HUES6 (cell line): ENCODE measurements around the gene MIA3.

Experiments used
- H3K27ac ChIP-seq: 2 replicates; pipeline ENCODE4 v1.7.0; 2013; ENCODE audit warnings: low read depth, mild to moderate bottlenecking, low read length, inconsistent platforms
- H3K27me3 ChIP-seq: 2 replicates; pipeline ENCODE4 v1.6.1; 2013; ENCODE audit warnings: low read length; ENCODE audit not compliant: control insufficient read depth, insufficient read depth
- H3K36me3 ChIP-seq: 2 replicates; pipeline ENCODE4 v1.6.1; 2013; ENCODE audit warnings: low read length; ENCODE audit not compliant: control insufficient read depth, insufficient read depth
- H3K4me1 ChIP-seq: 2 replicates; pipeline ENCODE4 v1.6.1; 2013; ENCODE audit warnings: low read length; ENCODE audit not compliant: control insufficient read depth, insufficient read depth
- H3K4me3 ChIP-seq: 2 replicates; pipeline ENCODE4 v1.5.1; 2013; ENCODE audit warnings: low read depth, low read length
- H3K9ac ChIP-seq: one replicate; pipeline ENCODE4 v1.6.1; 2013; ENCODE audit warnings: mild to moderate bottlenecking, low read length
- H3K9me3 ChIP-seq: 2 replicates; pipeline ENCODE4 v1.6.1; 2013; ENCODE audit warnings: low read depth, low read length; ENCODE audit not compliant: control insufficient read depth, insufficient read depth

The MIA3 gene

GRCh38 chr1:222622765-222623164, 4.9 kb downstream of the MIA3 start:
- peaks cover 57% of the 10 kb centered on the region for H3K36me3 ChIP-seq
- peaks cover 6% of the 10 kb centered on the region; the same call in 1 of the 2 replicates for H3K4me1 ChIP-seq
- H3K9ac ChIP-seq, result no peak overlapping the region
- no peaks in the 10 kb centered on the region for H3K27me3 ChIP-seq
- H3K27ac ChIP-seq, result no peak overlapping the region
- no peak overlapping the region for H3K4me3 ChIP-seq
- H3K9me3 ChIP-seq, result no peaks in the 10 kb centered on the region

- H3K27me3 ChIP-seq, result no peaks in the 10 kb centered on the region
- H3K4me1 ChIP-seq, result peaks cover 6% of the 10 kb centered on the region; the same call in 1 of the 2 replicates
- peaks cover 64% of the 10 kb centered on the region for H3K36me3 ChIP-seq
- H3K9me3 ChIP-seq, result no peaks in the 10 kb centered on the region
- H3K4me3 ChIP-seq, result no peak overlapping the region
- no peak overlapping the region for H3K9ac ChIP-seq
- no peak overlapping the region for H3K27ac ChIP-seq
Measured at GRCh38 chr1:222623458-222623857, 5.6 kb downstream of the MIA3 start.

GRCh38 chr1:222624214-222624613, 6.3 kb downstream of the MIA3 start:
- H3K4me3 ChIP-seq, result no peak overlapping the region
- no peaks in the 10 kb centered on the region for H3K9me3 ChIP-seq
- no peak overlapping the region for H3K9ac ChIP-seq
- H3K27me3 ChIP-seq, result no peaks in the 10 kb centered on the region
- peaks cover 71% of the 10 kb centered on the region for H3K36me3 ChIP-seq
- H3K4me1 ChIP-seq, result peaks cover 5% of the 10 kb centered on the region; the same call in 1 of the 2 replicates
- no peak overlapping the region for H3K27ac ChIP-seq

GRCh38 chr1:222627232-222627631, 9.3 kb downstream of the MIA3 start:
- Histone ChIP-seq H3K4me3 (no peak overlapping the region), H3K9me3 (no peaks in the 10 kb centered on the region), H3K4me1 (no peaks in the 10 kb centered on the region), H3K27ac (no peak overlapping the region), H3K9ac (no peak overlapping the region), H3K36me3 (peaks cover 93% of the 10 kb centered on the region), H3K27me3 (no peaks in the 10 kb centered on the region)

GRCh38 chr1:222629921-222630535, 12.1 kb downstream of the MIA3 start:
- Histone ChIP-seq H3K36me3 (peaks cover 91% of the 10 kb centered on the region), H3K9me3 (no peaks in the 10 kb centered on the region), H3K4me3 (no peak overlapping the region), H3K9ac (no peak overlapping the region), H3K27me3 (no peaks in the 10 kb centered on the region), H3K27ac (no peak overlapping the region), H3K4me1 (no peaks in the 10 kb centered on the region)

GRCh38 chr1:222631611-222632208, 13.8 kb downstream of the MIA3 start:
- H3K36me3 ChIP-seq, result peaks cover 88% of the 10 kb centered on the region
- H3K27ac ChIP-seq, result no peak overlapping the region
- H3K4me3 ChIP-seq, result no peak overlapping the region

GRCh38 chr1:222632749-222633148, 14.9 kb downstream of the MIA3 start:
- Histone ChIP-seq H3K4me3 (no peak overlapping the region), H3K36me3 (peaks cover 80% of the 10 kb centered on the region), H3K4me1 (no peaks in the 10 kb centered on the region), H3K9ac (no peak overlapping the region), H3K9me3 (no peaks in the 10 kb centered on the region), H3K27ac (no peak overlapping the region), H3K27me3 (no peaks in the 10 kb centered on the region)

More at GRCh38 chr1:222631611-222632208, 13.8 kb downstream of the MIA3 start:
- no peaks in the 10 kb centered on the region for H3K27me3 ChIP-seq
- H3K4me1 ChIP-seq, result no peaks in the 10 kb centered on the region
- H3K9ac ChIP-seq, result no peak overlapping the region
- H3K9me3 ChIP-seq, result no peaks in the 10 kb centered on the region

GRCh38 chr1:222634180-222635013, 16.5 kb downstream of the MIA3 start:
- no peaks in the 10 kb centered on the region for H3K4me1 ChIP-seq
- no peaks in the 10 kb centered on the region for H3K9me3 ChIP-seq
- H3K36me3 ChIP-seq, result peaks cover 78% of the 10 kb centered on the region
- H3K9ac ChIP-seq, result no peak overlapping the region
- H3K4me3 ChIP-seq, result no peak overlapping the region
- H3K27ac ChIP-seq, result no peak overlapping the region
- H3K27me3 ChIP-seq, result no peaks in the 10 kb centered on the region

- H3K36me3 ChIP-seq, result peaks cover 29% of the 10 kb centered on the region
- H3K9me3 ChIP-seq, result no peaks in the 10 kb centered on the region
- no peak overlapping the region for H3K9ac ChIP-seq
- no peaks in the 10 kb centered on the region; the same call in 1 of the 2 replicates for H3K4me1 ChIP-seq
- H3K27ac ChIP-seq, result no peak overlapping the region
- no peak overlapping the region for H3K4me3 ChIP-seq
- no peaks in the 10 kb centered on the region for H3K27me3 ChIP-seq
Measured at GRCh38 chr1:222641269-222641948, 23.5 kb downstream of the MIA3 start.

- no peaks in the 10 kb centered on the region; the same call in 1 of the 2 replicates for H3K4me1 ChIP-seq
- no peaks in the 10 kb centered on the region for H3K27me3 ChIP-seq
- H3K27ac ChIP-seq, result no peak overlapping the region
- H3K36me3 ChIP-seq, result peaks cover 35% of the 10 kb centered on the region
- no peak overlapping the region for H3K4me3 ChIP-seq
- no peak overlapping the region for H3K9ac ChIP-seq
- no peaks in the 10 kb centered on the region for H3K9me3 ChIP-seq
Measured at GRCh38 chr1:222642468-222642867, 24.6 kb downstream of the MIA3 start.
